H1 (cell line): ENCODE measurements around the gene L3MBTL3.

Source experiments
- TF ChIP-seq, protein P1 (sequence below), 3 experiments: IDR thresholded peaks; 1 replicate in 2 of 3; 2 replicates in 1 of 3; pipeline versions ENCODE4 v1.5.1 to v1.6.1; 2011; ENCODE audit warnings: low read length in 3 of 3, mild to moderate bottlenecking in 3 of 3, inconsistent platforms in 2 of 3, low read depth in 1 of 3, moderate library complexity in 1 of 3; ENCODE audit not compliant: insufficient read depth in 1 of 3; ENCODE audit errors: control extremely low read depth in 1 of 3
- TF ChIP-seq, protein P2 (sequence below): IDR thresholded peaks from 2 replicates; pipeline ENCODE4 v1.6.1; 2012; ENCODE audit warnings: inconsistent platforms

DNA sequence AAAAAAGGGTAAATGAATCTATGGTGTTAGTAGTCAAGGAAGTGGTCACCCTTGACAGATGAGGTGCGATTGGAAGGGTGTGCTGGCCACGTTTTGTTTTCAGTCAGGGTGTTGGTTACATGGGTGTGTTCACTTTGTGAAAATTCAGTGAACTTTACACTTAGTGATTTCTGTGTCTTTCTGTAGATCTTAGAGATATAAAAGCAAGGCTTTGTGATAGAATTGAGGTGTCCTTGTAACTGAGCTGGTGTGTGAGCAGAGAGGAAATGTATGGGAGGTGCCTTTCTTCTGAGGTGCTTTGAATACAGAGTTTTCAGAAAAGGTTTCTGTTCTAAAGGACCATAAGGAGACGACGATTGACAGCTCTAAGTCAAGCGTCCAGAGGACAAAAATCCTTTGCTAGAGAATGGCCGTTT lies 113.9 kb downstream of the L3MBTL3 start:
- TF ChIP-seq, protein P1, sequence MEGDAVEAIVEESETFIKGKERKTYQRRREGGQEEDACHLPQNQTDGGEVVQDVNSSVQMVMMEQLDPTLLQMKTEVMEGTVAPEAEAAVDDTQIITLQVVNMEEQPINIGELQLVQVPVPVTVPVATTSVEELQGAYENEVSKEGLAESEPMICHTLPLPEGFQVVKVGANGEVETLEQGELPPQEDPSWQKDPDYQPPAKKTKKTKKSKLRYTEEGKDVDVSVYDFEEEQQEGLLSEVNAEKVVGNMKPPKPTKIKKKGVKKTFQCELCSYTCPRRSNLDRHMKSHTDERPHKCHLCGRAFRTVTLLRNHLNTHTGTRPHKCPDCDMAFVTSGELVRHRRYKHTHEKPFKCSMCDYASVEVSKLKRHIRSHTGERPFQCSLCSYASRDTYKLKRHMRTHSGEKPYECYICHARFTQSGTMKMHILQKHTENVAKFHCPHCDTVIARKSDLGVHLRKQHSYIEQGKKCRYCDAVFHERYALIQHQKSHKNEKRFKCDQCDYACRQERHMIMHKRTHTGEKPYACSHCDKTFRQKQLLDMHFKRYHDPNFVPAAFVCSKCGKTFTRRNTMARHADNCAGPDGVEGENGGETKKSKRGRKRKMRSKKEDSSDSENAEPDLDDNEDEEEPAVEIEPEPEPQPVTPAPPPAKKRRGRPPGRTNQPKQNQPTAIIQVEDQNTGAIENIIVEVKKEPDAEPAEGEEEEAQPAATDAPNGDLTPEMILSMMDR (IDR thresholded peaks at IDR 0.05; ENCODE audit: control extremely low read depth in 1 of 3, insufficient read depth in 1 of 3, low read depth in 1 of 3, low read length in 3 of 3) = no peak
- TF ChIP-seq, protein P2, sequence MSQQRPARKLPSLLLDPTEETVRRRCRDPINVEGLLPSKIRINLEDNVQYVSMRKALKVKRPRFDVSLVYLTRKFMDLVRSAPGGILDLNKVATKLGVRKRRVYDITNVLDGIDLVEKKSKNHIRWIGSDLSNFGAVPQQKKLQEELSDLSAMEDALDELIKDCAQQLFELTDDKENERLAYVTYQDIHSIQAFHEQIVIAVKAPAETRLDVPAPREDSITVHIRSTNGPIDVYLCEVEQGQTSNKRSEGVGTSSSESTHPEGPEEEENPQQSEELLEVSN = no peak
